Cortex of kidney (tissue), 1 donor: Measurements from ENCODE around the gene MRPL2.
"Not testable (repeated sequence)": the region's sequence is repeated elsewhere in the genome, so short reads cannot be mapped to it uniquely, and the experiment has no call there.

ENCODE experiments used
- DNase-seq: peaks from one replicate; lab custom pipeline; 2025; lab: John Stamatoyannopoulos, UW

The MRPL2 gene

GRCh38 chr6:43082806-43083655 lies 23.8 kb upstream of the MRPL2 start:
- DNase-seq = no peak

GRCh38 chr6:43081922-43082321 lies 22.7 kb upstream of the MRPL2 start:
- DNase-seq = not testable (repeated sequence)

GRCh38 chr6:43081043-43081442 lies 21.8 kb upstream of the MRPL2 start:
- no peak for DNase-seq

GRCh38 chr6:43078691-43079090 lies 19.5 kb upstream of the MRPL2 start:
- no peak for DNase-seq

- DNase-seq = no peak
These were observed 18.8 kb upstream of the MRPL2 start for GRCh38 chr6:43077981-43078511.

- no peak for DNase-seq
These were observed 18.1 kb upstream of the MRPL2 start for GRCh38 chr6:43077333-43077809.

GRCh38 chr6:43076464-43077332 lies 17.5 kb upstream of the MRPL2 start:
- no peak for DNase-seq

- DNase-seq = no peak
These were observed 16.6 kb upstream of the MRPL2 start, which contains the start of gene PTK7 for GRCh38 chr6:43075670-43076463. PTK7 (plus strand) TSS chr6:43076314; CDS start chr6:43076489, 175 bp downstream.

- no peak for DNase-seq
These were observed 15.8 kb upstream of the MRPL2 start for GRCh38 chr6:43074847-43075669.

- DNase-seq = no peak
These were observed 10.9 kb upstream of the MRPL2 start for GRCh38 chr6:43070028-43070632.

GRCh38 chr6:43062818-43063217 lies 3.6 kb upstream of the MRPL2 start:
- DNase-seq = no peak

- no peak for DNase-seq
These were observed 2.6 kb upstream of the MRPL2 start for GRCh38 chr6:43061861-43062260.

GRCh38 chr6:43060755-43061633 lies 1.8 kb upstream of the MRPL2 start:
- no peak for DNase-seq

- DNase-seq = no peak
These were observed 960 bp upstream of the MRPL2 start for GRCh38 chr6:43060034-43060754.

- DNase-seq = no peak
These were observed 703 bp downstream of the MRPL2 start for GRCh38 chr6:43058531-43058930.

GRCh38 chr6:43055966-43056365 lies 3.3 kb downstream of the MRPL2 start:
- no peak for DNase-seq

GRCh38 chr6:43054206-43054943 lies 4.9 kb downstream of the MRPL2 start:
- DNase-seq = no peak
